H1 (cell line): ENCODE measurements around the gene RETSAT. TPM values are rescaled to one million over a fixed set of nuclear protein-coding genes. Genes with fewer than 3 reads are reported as not detected.

Experiments used
- CTCF ChIA-PET: fragments of 300-600 bp; sonication (Branson Sonifier 250); formaldehyde crosslinking; loops from one replicate; lab custom pipeline; 2021; ENCODE audit not compliant: partially characterized antibody; lab: Charles Lee
- POLR2A ChIA-PET: fragments of 300-600 bp; sonication (Branson Sonifier 250); formaldehyde crosslinking; loops from one replicate; lab custom pipeline; 2021; ENCODE audit warnings: inconsistent platforms; ENCODE audit not compliant: partially characterized antibody; lab: Charles Lee
- DNase-seq, 2 experiments: peaks; one replicate each; pipeline versions ENCODE4 v3.0.0 to v3.0.0-alpha.2; 2010 to 2022; ENCODE audit warnings: low spot score in 2 of 2, low read depth in 1 of 2, mixed read lengths in 1 of 2
- FAIRE-seq: peaks from 2 replicates; lab custom pipeline; 2011; peaks lifted over from hg19 to GRCh38; lab: Jason Lieb, UNC
- H2AFZ ChIP-seq: 2 replicates; pipeline ENCODE4 v1.8.1; 2012; ENCODE audit warnings: low read length, inconsistent platforms
- H2AK5ac ChIP-seq: 2 replicates; pipeline ENCODE4 v1.6.1; 2013; ENCODE audit warnings: low read depth, low read length
- H2BK120ac ChIP-seq: replicated peaks from 2 replicates; pipeline ENCODE3; 2013; ENCODE audit warnings: low read depth, low read length, inconsistent platforms
- H2BK12ac ChIP-seq: 2 replicates; pipeline ENCODE4 v1.6.1; 2013; ENCODE audit warnings: low read depth, low read length
- H2BK15ac ChIP-seq: 2 replicates; pipeline ENCODE4 v1.6.1; 2013; ENCODE audit warnings: low read length
- H2BK20ac ChIP-seq: 2 replicates; pipeline ENCODE4 v1.6.1; 2013; ENCODE audit warnings: low read length
- H2BK5ac ChIP-seq: 2 replicates; pipeline ENCODE4 v1.6.1; 2013; ENCODE audit warnings: low read depth, low read length
- H3K14ac ChIP-seq: 2 replicates; pipeline ENCODE4 v1.6.1; 2013; ENCODE audit warnings: inconsistent platforms; ENCODE audit not compliant: insufficient read length
- H3K18ac ChIP-seq: 2 replicates; pipeline ENCODE4 v1.6.1; 2013; ENCODE audit warnings: low read length; ENCODE audit errors: extremely low read depth
- H3K23ac ChIP-seq: 2 replicates; pipeline ENCODE4 v1.6.1; 2013; ENCODE audit warnings: inconsistent platforms; ENCODE audit not compliant: insufficient read length
- H3K23me2 ChIP-seq: 2 replicates; pipeline ENCODE4 v1.6.1; 2013; ENCODE audit warnings: low read depth, low read length
- H3K27ac ChIP-seq: 2 replicates; pipeline ENCODE4 v1.6.1; 2011; ENCODE audit warnings: low read depth, low read length, inconsistent platforms
- H3K27me3 ChIP-seq, 4 experiments: replicated peaks in 1 of 4; 1 replicate in 1 of 4; 2 replicates in 3 of 4; pipeline versions ENCODE4 v1.6.1 to v1.8.1; 2011 to 2013; ENCODE audit warnings: low read length in 3 of 4, mild to moderate bottlenecking in 3 of 4, inconsistent platforms in 2 of 4, mixed read lengths in 2 of 4, moderate library complexity in 1 of 4; ENCODE audit not compliant: control insufficient read depth in 3 of 4, insufficient read depth in 3 of 4; ENCODE audit errors: extremely low read depth in 1 of 4
- H3K36me3 ChIP-seq, 4 experiments: 2 replicates each; pipeline versions ENCODE4 v1.6.1 to v1.8.1; 2011 to 2013; ENCODE audit warnings: mild to moderate bottlenecking in 4 of 4, low read length in 3 of 4, moderate library complexity in 2 of 4, control low read depth in 1 of 4, inconsistent platforms in 1 of 4; ENCODE audit not compliant: insufficient read depth in 4 of 4, control insufficient read depth in 2 of 4
- H3K4ac ChIP-seq: replicated peaks from 2 replicates; pipeline ENCODE3; 2013; ENCODE audit warnings: low read length, low read depth, mixed read lengths, inconsistent platforms; ENCODE audit not compliant: insufficient read length
- H3K4me1 ChIP-seq, 4 experiments: replicated peaks in 1 of 4; 1 replicate in 1 of 4; 2 replicates in 3 of 4; pipeline versions ENCODE4 v1.6.1 to v1.8.1; 2011 to 2013; ENCODE audit warnings: low read length in 3 of 4, inconsistent platforms in 2 of 4, mixed read lengths in 1 of 4; ENCODE audit not compliant: insufficient read depth in 4 of 4, control insufficient read depth in 3 of 4
- H3K4me2 ChIP-seq, 2 experiments: 2 replicates each; pipeline versions ENCODE4 v1.6.1 to v1.8.1; 2011 to 2013; ENCODE audit warnings: low read depth in 2 of 2, low read length in 2 of 2, control low read depth in 1 of 2, inconsistent platforms in 1 of 2, mild to moderate bottlenecking in 1 of 2; ENCODE audit not compliant: insufficient read depth in 1 of 2
- H3K4me3 ChIP-seq, 4 experiments: fragments of 200-600, 300-600 bp in 1 of 4; sonication (generic), shearing (Covaris generic), sonication (Bioruptor Twin) in 1 of 4; 2 replicates each; pipeline versions ENCODE4 v1.5.1 to v1.8.1; 2011 to 2016; ENCODE audit warnings: low read length in 4 of 4, low read depth in 3 of 4, control low read depth in 2 of 4, inconsistent platforms in 2 of 4, mild to moderate bottlenecking in 2 of 4, mixed read lengths in 1 of 4, moderate library complexity in 1 of 4; ENCODE audit not compliant: insufficient read depth in 2 of 4; ENCODE audit errors: extremely low read depth in 1 of 4
- H3K56ac ChIP-seq: replicated peaks from 2 replicates; pipeline ENCODE3; 2013; ENCODE audit warnings: low read depth, mild to moderate bottlenecking, mixed read lengths, low read length, inconsistent platforms; ENCODE audit not compliant: insufficient read length
- H3K79me1 ChIP-seq: 2 replicates; pipeline ENCODE4 v1.6.1; 2013; ENCODE audit warnings: low read depth, low read length, control low read depth
- H3K79me2 ChIP-seq, 2 experiments: 2 replicates each; pipeline versions ENCODE4 v1.6.1 to v1.8.1; 2012 to 2013; ENCODE audit warnings: low read length in 2 of 2, mild to moderate bottlenecking in 2 of 2, inconsistent platforms in 1 of 2; ENCODE audit not compliant: insufficient read depth in 2 of 2, control insufficient read depth in 1 of 2
- H3K9ac ChIP-seq, 4 experiments: replicated peaks in 1 of 4; 1 replicate in 1 of 4; 2 replicates in 3 of 4; pipeline versions ENCODE4 v1.6.1 to v1.8.1; 2011 to 2013; ENCODE audit warnings: low read depth in 3 of 4, low read length in 3 of 4, control low read depth in 2 of 4, mild to moderate bottlenecking in 2 of 4, moderate library complexity in 2 of 4, inconsistent platforms in 1 of 4; ENCODE audit errors: extremely low read depth in 1 of 4
- H3K9me3 ChIP-seq, 2 experiments: 2 replicates each; pipeline versions ENCODE4 v1.6.1 to v1.8.1; 2012 to 2013; ENCODE audit warnings: mild to moderate bottlenecking in 2 of 2, moderate library complexity in 2 of 2, control low read depth in 1 of 2, inconsistent platforms in 1 of 2, low read depth in 1 of 2, low read length in 1 of 2, mixed read lengths in 1 of 2; ENCODE audit not compliant: insufficient read depth in 2 of 2
- H4K20me1 ChIP-seq, 2 experiments: replicated peaks in 1 of 2; 2 replicates each; pipeline versions ENCODE3 to v1.8.1; 2011 to 2013; ENCODE audit warnings: inconsistent platforms in 2 of 2, low read length in 2 of 2, mild to moderate bottlenecking in 1 of 2; ENCODE audit not compliant: insufficient read depth in 2 of 2, control insufficient read depth in 1 of 2
- H4K5ac ChIP-seq: 2 replicates; pipeline ENCODE4 v1.6.1; 2013; ENCODE audit warnings: low read length, low read depth, mixed read lengths, inconsistent platforms; ENCODE audit not compliant: insufficient read length
- H4K8ac ChIP-seq: 2 replicates; pipeline ENCODE4 v1.8.0; 2013; ENCODE audit warnings: mild to moderate bottlenecking, moderate library complexity, low read length, inconsistent platforms; ENCODE audit not compliant: insufficient read depth; ENCODE audit errors: extremely low read depth
- H4K91ac ChIP-seq: replicated peaks from 2 replicates; pipeline ENCODE3; 2013; ENCODE audit warnings: low read length, mixed read lengths, inconsistent platforms; ENCODE audit not compliant: insufficient read length
- ASH2L ChIP-seq: fragments of 200-600, 300-600 bp; sonication (generic); IDR thresholded peaks from one replicate; pipeline ENCODE4 v1.7.1; 2017; ENCODE audit warnings: low read length
- ATF2 ChIP-seq: IDR thresholded peaks from 2 replicates; pipeline ENCODE4 v1.6.1; 2012; ENCODE audit warnings: low read length, inconsistent platforms
- CHD2 ChIP-seq: IDR thresholded peaks from 2 replicates; pipeline ENCODE4 v1.6.1; 2012; ENCODE audit warnings: low read length, improper control_type of control experiment
- EZH2 ChIP-seq: fragments of 200-600 bp; sonication (generic); IDR thresholded peaks from 2 replicates; pipeline ENCODE4 v1.7.1; 2012; ENCODE audit warnings: low read depth, mild to moderate bottlenecking, moderate library complexity, low read length, inconsistent platforms; ENCODE audit not compliant: severe bottlenecking
- SAP30 ChIP-seq: fragments of 300-600 bp; sonication (generic); IDR thresholded peaks from 2 replicates; pipeline ENCODE4 v1.7.1; 2012; ENCODE audit warnings: low read length, moderate library complexity, mild to moderate bottlenecking, inconsistent platforms; ENCODE audit not compliant: insufficient read depth, insufficient replicate concordance
- YY1 ChIP-seq: IDR thresholded peaks from 2 replicates; pipeline ENCODE4 v1.6.1; 2011; ENCODE audit warnings: low read depth, mild to moderate bottlenecking, low read length
- WGBS, 2 experiments: shearing (Covaris generic) in 1 of 2; methylation state at CpG; one replicate each; pipeline versions ENCODE4 v1.1.6 to v1.1.7; 2013 to 2015; ENCODE audit warnings: low lambda C conversion rate in 2 of 2, mixed read lengths in 2 of 2, inconsistent platforms in 1 of 2, low coverage in 1 of 2, missing lambda C conversion rate in 1 of 2; ENCODE audit not compliant: insufficient replicate concordance in 2 of 2, insufficient coverage in 1 of 2, insufficient read length in 1 of 2; ENCODE audit errors: extremely low coverage in 1 of 2, missing lambda C conversion rate in 1 of 2; 5-methylcytosine and 5-hydroxymethylcytosine counted together
- polyA plus RNA-seq, 7 experiments: library from polyadenylated mRNA; depleted of rRNA in 3 of 7; stranded (reverse) in 5 of 7; unstranded in 2 of 7; fragments of >200 nt in 5 of 7; fragments of 200-250 nt in 2 of 7; gene quantifications; 1 replicate in 5 of 7; 2 replicates in 1 of 7; 4 replicates in 1 of 7; pipeline versions ENCODE4 v1.2.1 to v1.2.3, GENCODE V29; 2011 to 2013; ENCODE audit warnings: missing spikeins in 2 of 7, mixed read lengths in 2 of 7
- total RNA-seq: library from RNA; stranded (reverse); fragmentation: NEBNext Ultra II Directional; extraction: Animal tissue kit (Norgen Biotek cat#: 25700); gene quantifications from 2 replicates; pipeline ENCODE4 v1.2.1, GENCODE V29; 2021

The RETSAT gene
- total and polyA plus RNA-seq, 2 of the 8 experiments (the other 6 are each of a cell fraction or from before 2014, with no cell fraction given), result 15.8 to 16.7 TPM

- Histone ChIP-seq H3K79me2 (no peaks in the 10 kb centered on the region; a peak in 1 of 4 replicates), H3K36me3 (peaks cover 0 to 3% (median 0%) of the 10 kb centered on the region in 4 experiments; a peak in 2 of 8 replicates), H2BK15ac (no peak overlapping the region), H3K27me3 (no peaks in the 10 kb centered on the region), H3K27ac (no peak overlapping the region), H3K56ac (no peak overlapping the region), H3K4me3 (no peak overlapping the region), H2AK5ac (no peak overlapping the region), H2BK12ac (no peak overlapping the region), H2BK20ac (no peak overlapping the region), H3K4me2 (no peak overlapping the region), H2BK120ac (no peak overlapping the region), H3K9me3 (0 out of 4 replicates have a peak, but pooled peaks cover 0 to 2% of the 10 kb centered on the region in 2 experiments), H3K4ac (no peak overlapping the region), H3K18ac (no peak overlapping the region), H4K5ac (no peak overlapping the region), H2BK5ac (no peak overlapping the region), H3K79me1 (peaks cover 2% of the 10 kb centered on the region; the same call in 1 of the 2 replicates), H4K20me1 (no peaks in the 10 kb centered on the region), H3K23me2 (no peaks in the 10 kb centered on the region), H3K23ac (no peak overlapping the region), H2AFZ (no peak overlapping the region), H3K4me1 (0 out of 7 replicates have a peak, but pooled peaks cover 0 to under 1% (median 0%) of the 10 kb centered on the region in 4 experiments), H3K9ac (no peak overlapping the region), H3K14ac (no peak overlapping the region), H4K91ac (no peak overlapping the region), H4K8ac (no peak overlapping the region)
- FAIRE-seq (no peak), DNase-seq (no peak)
- POLR2A ChIA-PET, result interaction anchor here (1.1 to 25.0 kb wide), 5 partner anchors 10 to 145 kb away, joined by 3 to 396 read pairs (median 3); partner anchors contain the start of gene MAT2A
- 89% methylated on average over 8 of the region's 8 CpGs; no CpG with 5 or more reads in 1 of the 2 experiments for WGBS, 2 experiments
- CTCF ChIA-PET, result interaction anchor here (0.6 to 4.7 kb wide), 3 partner anchors 9 to 94 kb away, joined by 3 to 31 read pairs (median 4); no protein-coding TSS in a partner anchor
- TF ChIP-seq SAP30 (no peak), ATF2 (no peak), CHD2 (no peak), EZH2 (no peak), YY1 (no peak), ASH2L (no peak)
These were observed 45.7 kb upstream of the RETSAT start for GRCh38 chr2:85400023-85400422.
